Amniotic stem cell (primary cell): ENCODE results near the gene DAB2IP.

Source experiments
- DNase-seq: peaks from one replicate; lab custom pipeline; 2025; lab: John Stamatoyannopoulos, UW

The DAB2IP gene

DNA sequence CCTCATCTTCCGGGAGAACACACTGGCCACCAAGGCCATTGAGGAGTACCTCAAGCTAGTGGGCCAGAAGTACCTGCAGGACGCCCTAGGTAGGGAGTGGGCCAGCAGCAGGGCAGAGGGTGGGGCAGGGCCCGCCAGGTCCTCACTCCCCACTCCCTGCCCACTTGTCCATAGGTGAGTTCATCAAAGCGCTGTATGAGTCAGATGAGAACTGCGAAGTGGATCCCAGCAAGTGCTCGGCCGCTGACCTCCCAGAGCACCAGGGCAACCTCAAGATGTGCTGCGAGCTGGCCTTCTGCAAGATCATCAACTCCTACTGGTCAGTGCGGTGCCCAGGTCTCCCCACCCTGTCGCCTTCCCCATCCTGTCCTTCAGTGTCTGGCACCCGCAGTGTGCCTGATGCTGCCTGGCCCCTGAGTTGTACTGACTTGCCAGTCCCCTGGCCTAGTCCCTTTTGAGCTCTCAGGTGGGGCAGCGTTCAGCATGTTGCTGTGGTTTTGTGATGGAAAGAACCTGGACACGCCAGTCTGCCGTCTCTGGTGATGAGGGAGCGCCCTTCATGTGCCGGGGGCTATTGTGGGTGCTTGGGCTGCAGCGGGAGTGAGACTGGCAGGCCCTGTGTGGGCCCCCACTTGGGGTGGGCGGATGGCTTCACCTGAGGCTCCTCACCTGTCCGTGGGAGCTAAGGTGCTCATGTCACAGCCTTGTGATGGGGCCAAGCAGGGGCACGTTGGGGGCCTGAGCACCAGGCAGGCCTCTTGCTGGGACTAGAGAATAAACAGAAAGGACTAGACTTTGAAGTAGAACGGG is 112.3 kb downstream of the DAB2IP start:
- no peak for DNase-seq

DNA sequence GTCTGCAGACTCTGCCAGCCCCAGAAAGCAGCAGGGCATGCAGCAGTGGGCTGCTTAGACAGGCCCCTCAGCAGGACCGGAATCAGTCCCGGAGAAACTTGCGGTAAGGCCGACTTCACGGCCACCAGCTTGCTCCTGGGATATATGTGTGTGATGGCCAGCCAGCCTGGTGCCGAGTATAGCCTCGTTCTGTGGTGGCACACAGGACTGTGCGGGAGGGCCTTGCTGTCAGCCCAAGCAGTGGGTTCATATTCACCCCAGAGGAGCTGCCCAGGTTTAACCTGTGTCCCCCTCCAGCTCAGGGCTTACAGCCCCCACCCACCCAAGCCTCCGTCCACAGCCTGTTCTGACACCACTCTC is 112.9 kb downstream of the DAB2IP start:
- no peak for DNase-seq

DNA sequence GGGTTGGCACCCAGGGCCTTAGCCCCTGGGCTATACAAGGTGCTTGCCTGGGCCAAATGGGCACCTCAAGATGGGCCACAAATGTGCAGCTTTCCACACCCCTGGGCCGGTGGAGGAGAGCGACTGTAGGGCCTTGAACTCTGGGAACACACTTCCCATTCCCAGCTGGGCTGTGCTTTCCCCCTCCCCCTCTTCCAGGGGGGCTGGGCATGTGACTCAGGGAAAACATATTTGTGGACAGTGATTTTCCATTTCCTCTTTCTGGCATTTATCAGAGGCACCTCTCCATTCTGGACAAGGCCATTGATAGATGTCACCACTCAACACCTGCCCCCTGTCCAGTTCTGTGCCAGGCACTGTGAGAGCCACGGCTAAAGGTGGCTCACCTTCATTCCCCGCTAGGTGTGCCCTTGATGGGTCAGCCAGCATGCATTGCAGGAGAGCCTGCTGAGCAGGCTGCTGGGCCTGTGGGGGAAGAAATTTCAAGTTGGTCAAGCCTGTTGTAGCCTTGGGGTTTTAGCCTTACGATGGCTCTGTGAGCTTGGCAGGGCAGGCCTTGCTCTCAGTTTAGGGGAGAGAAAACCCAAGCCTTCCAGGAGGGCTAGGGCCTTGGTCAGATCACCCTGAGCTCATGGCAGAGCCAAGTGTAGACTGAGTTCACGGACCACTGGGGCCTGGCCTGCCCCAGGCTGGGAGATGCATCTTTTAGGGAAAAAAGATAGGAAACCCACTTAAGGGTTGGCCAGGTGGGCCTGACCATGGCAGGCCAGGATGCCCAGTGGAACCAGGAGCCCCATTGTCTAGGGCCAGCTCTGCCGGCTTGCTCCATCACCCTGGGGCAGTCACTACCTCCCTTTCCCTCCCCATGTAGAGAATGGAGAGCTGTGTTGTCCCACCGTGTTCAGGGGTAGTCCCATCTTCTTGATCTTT is 113.9 kb downstream of the DAB2IP start:
- DNase-seq: no peak

DNA sequence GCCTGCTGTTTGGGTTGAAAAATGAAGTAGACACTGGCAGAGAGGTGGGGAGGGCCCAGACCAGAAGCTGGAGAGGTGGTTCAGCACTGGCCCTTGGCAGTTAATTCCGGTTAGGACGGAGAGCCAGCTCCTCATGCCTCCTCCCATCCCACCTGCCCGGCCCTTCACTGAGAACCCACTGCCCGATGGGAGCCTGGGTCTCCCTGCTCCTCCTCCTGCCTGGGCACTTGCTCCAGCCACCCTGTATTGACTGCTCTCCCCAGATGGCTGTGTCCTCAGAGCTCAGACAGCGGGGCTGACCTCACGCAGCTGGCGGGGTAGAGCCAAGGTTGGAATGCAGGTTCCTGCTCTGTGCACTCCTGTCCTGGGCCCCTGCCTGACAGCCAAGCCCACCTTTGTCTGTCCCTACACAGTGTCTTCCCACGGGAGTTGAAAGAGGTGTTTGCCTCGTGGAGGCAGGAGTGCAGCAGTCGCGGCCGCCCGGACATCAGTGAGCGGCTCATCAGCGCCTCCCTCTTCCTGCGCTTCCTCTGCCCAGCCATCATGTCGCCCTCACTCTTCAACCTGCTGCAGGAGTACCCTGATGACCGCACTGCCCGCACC is 114.7 kb downstream of the DAB2IP start:
- no peak for DNase-seq

DNA sequence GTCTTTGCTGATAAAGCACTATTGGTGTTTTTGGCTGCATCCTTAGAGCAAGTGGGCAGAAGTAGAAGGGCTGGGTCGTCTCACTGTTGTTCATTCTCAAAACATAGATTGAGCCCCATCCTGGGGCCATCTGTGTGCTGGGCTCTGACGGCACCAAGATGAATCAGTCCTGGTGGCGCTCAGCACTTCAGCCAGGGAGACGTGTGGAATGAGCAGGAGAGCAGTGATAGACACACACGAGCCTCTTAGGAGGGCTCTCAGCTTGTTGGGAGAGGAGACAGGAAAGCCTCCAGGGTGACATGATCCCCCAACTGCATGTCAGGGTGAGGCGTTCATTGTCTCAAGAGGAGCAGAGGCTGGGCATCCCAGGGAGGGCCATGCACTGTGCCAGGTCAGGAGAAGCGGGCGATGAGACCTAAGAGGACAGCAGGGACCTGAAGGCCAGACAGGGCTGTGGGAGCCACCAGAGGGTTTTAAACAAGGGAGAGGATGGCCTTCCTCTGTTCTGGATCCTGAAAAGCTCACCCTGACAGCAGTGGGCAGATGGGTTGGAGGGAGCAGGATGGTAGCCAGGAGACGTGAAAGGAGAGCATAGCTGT is 115.8 kb downstream of the DAB2IP start:
- DNase-seq: no peak

DNA sequence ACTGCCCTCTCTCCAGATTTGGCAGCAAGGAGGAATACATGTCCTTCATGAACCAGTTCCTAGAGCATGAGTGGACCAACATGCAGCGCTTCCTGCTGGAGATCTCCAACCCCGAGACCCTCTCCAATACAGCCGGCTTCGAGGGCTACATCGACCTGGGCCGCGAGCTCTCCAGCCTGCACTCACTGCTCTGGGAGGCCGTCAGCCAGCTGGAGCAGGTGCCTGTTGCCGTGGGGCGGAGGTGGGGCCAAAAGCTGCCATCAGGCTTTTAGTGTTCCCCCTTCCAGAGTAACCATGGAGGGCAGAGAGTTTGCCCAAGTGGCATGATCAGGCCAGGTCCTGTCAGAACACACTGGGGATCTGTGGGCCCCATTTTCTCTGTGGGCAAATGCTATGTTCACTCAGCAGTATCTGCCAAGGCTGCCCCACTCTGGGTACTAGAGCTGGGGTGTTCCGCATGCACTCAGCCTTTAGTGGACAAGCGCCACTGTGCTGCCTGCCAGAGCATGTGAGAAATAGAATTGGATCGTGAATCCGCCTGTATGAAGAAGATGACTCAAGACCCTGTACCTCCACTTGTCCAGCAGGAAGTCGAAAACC is 117.1 kb downstream of the DAB2IP start:
- DNase-seq: no peak

DNA sequence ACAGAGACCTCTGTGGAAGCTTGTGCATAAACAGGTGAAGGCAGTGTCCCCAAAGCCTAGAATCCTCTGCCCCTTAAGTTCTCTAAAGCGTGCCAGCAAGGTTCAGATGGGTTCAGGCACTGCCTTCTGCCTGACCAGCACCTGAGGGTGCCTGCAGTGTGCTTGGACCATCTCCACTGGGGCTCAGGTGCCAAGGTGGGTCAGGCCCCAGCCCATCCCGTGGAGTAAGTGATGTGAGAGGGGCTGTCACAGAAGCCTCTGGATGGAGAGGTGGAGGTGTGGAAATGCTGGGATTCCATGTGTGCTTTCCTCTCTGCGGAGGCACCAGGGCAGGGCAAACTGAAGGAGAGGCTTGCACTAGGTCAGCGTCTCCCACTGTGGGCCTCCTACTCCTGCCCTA is 118.5 kb downstream of the DAB2IP start:
- DNase-seq: no peak

DNA sequence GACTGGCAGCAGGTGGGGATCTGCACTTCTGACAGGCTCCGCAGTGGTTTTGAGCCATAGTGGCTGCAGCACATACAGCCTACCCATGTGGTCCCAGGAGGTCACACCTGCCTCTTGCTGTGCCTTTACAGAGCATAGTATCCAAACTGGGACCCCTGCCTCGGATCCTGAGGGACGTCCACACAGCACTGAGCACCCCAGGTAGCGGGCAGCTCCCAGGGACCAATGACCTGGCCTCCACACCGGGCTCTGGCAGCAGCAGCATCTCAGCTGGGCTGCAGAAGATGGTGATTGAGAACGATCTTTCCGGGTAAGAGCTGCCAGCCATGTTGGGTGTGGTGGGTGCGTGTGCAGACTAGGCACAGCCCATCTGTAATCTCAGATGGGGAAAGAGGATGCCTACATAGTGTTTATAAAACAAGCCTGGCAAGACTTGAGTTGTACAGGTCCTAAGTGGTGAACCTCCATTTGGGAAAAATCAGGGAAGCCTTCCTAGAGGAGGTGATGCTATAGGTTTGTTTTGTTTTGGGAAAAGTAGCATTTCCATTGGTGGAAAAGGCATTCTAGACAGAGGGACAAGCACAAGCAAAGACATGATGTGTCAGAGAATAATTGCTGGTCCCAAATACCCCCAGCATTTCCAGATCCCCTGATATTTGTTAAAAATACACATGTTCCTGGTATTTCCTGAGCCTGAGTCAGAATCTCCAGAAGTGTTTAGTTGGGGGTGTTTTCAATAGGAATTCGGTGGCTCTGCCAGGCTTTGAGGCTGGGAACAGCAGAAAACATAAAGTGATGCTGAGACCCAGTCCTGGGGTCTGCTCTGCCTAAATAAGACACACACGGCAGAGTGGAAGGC is 119.2 kb downstream of the DAB2IP start:
- DNase-seq: no peak

DNA sequence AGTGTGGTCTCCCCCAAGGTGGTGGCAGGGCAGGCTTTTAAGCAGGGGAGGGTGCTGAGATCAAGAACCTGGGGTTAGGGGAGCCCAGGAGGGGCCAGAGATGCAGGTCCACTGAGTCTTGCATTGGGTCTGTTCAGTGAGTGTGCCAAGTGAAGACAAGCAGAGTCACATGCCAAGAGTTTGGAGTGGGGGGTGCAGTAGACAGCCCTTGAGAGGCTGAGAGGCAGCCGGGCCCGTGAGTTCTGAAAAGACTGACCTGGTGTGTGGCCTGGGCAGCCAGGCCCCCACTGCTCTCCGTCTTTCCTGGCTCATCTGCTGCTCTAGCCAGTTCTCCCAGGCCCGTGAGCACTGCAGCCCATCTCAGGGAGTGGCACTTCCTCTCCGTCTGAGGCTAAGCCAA is 120.0 kb downstream of the DAB2IP start:
- no peak for DNase-seq

DNA sequence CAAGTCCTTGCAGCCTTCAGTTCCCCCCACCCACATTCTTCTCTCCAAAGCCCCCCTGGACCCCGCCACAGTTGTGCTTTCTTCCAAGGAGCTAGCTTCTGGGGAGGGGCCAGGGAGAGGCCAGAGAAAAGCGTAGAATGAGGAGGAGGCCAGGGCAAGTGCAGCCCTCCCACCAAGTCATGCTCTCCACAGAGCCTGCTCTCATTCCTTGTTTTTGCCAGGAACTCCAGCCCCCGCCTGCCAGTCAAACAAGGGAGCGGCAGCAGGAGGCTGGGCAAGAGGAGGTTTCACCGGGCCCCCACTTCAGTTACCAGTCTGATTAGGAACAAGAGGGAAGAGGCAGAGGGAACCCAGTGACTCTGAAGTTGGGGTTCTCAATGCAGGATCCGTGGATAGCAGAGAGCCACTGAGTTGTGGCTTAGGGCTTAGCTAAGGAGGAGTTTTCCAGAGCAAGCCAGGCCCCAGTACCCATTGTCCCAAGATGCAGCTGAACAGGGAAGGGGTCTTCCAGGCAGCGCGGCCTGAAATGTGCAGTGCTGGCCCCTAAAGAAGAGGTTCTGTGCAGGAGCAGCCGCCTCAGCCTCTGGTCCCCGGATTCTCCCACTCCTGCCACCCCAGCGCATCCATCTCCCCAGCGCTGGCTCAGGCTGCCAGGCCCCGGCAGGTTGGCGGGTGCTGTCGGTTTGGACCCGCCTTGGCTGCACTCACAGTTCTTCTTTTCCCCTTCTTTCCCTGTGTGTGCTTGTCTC is 120.6 kb downstream of the DAB2IP start:
- DNase-seq: no peak

DNA sequence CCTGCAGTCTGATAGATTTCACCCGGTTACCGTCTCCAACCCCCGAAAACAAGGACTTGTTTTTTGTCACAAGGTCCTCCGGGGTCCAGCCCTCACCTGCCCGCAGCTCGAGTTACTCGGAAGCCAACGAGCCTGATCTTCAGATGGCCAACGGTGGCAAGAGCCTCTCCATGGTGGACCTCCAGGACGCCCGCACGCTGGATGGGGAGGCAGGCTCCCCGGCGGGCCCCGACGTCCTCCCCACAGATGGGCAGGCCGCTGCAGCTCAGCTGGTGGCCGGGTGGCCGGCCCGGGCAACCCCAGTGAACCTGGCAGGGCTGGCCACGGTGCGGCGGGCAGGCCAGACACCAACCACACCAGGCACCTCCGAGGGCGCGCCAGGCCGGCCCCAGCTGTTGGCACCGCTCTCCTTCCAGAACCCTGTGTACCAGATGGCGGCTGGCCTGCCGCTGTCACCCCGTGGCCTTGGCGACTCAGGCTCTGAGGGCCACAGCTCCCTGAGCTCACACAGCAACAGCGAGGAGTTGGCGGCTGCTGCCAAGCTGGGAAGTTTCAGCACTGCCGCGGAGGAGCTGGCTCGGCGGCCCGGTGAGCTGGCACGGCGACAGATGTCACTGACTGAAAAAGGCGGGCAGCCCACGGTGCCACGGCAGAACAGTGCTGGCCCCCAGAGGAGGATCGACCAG is 121.3 kb downstream of the DAB2IP start:
- DNase-seq: no peak

DNA sequence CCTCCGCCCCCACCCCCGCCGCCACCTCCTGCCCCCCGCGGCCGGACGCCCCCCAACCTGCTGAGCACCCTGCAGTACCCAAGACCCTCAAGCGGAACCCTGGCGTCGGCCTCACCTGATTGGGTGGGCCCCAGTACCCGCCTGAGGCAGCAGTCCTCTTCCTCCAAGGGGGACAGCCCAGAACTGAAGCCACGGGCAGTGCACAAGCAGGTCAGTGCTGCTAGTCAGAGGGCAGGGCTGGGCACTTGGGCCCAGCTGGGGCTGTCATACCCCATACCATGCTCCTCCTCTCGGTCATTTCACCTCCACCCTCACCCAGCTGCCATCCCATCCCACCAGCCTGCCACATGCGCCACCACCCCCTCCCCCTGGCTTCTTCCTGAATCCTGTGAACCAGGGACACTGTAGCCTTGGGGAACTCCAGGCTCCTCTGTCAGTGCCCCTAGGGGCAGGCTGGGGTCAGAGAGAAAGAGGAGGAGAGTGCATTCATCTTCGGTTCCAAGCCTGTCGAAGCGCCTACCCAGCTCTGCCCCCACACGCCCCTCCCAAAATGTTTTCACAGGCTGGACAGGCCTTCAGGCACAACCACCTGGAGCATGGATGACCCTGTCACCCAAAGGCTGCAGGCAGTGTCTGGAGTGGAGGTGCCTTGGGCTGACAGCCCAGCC is 122.0 kb downstream of the DAB2IP start:
- no peak for DNase-seq

DNA sequence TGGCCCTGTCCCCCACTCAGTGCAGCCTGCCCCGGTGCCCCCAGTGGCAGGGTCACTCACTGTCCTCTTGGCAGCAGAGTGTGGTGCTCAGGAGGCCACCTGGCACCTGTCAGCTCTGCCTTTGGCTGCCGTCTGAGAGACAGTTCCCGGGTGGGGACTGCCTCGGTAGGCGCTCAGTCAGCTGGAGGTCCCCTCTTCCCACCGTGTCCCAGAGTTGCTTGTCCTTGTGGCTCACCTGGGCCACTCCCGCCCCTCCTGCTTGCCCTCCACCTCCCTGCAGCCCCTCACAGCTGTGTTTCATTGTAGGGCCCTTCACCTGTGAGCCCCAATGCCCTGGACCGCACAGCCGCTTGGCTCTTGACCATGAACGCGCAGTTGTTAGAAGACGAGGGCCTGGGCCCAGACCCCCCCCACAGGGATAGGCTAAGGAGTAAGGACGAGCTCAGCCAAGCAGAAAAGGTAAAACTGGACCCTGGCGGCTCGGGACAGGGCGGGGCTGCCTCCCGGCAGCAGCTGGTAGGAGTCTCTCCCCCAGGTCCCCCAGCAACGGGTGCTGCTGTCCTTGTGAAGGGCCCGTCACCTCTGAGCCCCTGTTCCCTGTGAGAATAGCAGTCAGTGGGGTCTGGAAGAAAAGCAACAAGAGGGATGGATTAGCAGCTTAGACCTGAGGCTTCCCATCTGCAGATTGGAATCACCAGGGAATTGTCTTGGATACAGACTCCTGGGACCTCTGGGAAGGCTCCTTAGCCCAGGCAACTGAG is 122.7 kb downstream of the DAB2IP start:
- DNase-seq: no peak

DNA sequence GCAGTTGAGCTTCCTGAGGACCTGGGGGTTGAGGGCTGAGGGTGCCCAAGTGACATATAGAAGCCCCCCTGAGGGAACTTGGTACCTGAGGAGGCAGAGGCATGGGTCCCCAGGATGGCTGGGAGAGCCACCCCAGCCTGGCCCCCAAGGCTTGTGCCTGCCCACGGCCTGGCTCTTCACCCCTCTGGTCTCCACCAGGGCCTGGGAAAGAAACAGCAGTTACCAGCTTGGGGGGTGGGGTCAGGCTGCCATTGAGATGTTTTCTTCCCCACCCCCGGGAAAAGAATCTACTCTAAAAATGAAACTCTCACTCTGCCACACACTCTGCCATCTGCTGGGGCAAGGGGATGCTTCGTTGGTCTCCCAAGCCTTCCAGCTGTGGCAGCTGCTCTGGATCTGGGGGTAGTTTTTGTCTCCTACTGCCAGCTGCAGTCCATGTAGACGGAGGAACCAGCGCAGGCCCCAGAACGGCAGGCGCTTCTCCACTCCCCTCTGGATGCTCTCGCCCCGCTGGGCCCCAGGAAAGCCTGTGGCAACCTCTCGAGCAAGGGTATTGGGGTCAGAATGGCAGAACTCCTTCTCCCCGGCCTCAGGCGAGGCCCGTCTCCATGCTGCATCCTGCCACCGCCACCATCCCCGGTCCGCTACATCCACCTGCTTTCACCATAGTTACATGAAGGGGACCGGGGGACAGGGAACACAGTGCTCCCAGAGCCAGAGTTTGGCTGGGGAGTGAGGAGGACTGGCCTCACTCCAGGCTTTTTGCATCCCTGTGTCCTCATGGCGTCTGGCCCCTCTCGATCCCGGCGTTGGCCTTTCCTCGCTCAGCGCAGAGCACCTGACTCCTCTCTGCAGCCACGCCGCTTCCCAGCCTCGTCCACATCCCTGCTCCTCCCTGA is 123.5 kb downstream of the DAB2IP start:
- no peak for DNase-seq

DNA sequence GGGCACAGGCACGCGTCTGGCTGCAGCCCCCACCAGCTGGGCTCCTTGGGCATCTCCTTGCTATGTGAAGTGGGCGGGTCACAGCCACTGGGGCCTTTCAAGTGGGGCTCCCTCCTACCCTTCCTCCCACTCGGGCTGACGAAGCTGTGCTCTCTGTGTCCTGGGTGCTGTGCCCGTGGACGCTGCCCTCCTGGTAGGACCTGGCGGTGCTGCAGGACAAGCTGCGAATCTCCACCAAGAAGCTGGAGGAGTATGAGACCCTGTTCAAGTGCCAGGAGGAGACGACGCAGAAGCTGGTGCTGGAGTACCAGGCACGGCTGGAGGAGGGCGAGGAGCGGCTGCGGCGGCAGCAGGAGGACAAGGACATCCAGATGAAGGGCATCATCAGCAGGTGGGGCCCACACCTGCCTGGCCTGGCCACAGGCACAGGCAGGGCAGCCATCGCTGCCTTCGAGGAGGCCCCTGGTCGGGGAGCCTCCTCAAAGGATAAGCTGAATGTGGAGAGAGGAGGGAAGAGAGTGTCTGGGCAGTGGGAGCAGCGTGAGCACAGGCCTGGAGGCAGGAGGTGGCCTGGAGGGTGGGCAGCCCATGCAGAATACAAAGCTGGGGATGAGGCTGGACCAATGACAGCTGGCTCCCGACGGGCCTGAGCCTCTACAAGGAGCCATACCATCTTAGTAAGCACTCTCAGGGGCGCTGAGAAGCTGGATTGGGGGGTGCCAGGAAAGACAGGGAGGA is 124.7 kb downstream of the DAB2IP start:
- DNase-seq: no peak
